H9 (cell line): Measurements from ENCODE around the gene NIFK. TPM values are rescaled to one million over a fixed set of nuclear protein-coding genes. Genes with fewer than 3 reads are reported as not detected.

Experiments used
- DNase-seq: peaks from one replicate; pipeline ENCODE4 v3.0.0-alpha.2; 2017
- H2AFZ ChIP-seq: one replicate; pipeline ENCODE4 v1.6.1; 2013; ENCODE audit warnings: mild to moderate bottlenecking, low read length, control low read depth, moderate library complexity
- H2AK5ac ChIP-seq: 2 replicates; pipeline ENCODE4 v1.6.1; 2013; ENCODE audit warnings: low read length, control low read depth, mixed read lengths; ENCODE audit not compliant: insufficient read length
- H2BK120ac ChIP-seq: one replicate; pipeline ENCODE4 v1.6.1; 2013; ENCODE audit warnings: low read depth, mild to moderate bottlenecking, low read length, control low read depth, inconsistent platforms; ENCODE audit not compliant: poor library complexity, severe bottlenecking
- H2BK12ac ChIP-seq: 2 replicates; pipeline ENCODE4 v1.6.1; 2013; ENCODE audit warnings: low read length, control low read depth, mixed read lengths, low read depth; ENCODE audit not compliant: insufficient read length
- H2BK15ac ChIP-seq: 2 replicates; pipeline ENCODE4 v1.6.1; 2013; ENCODE audit warnings: low read depth, low read length, control low read depth
- H2BK20ac ChIP-seq: one replicate; pipeline ENCODE4 v1.6.1; 2013; ENCODE audit warnings: low read depth, mild to moderate bottlenecking, low read length, control low read depth, inconsistent platforms; ENCODE audit not compliant: poor library complexity, severe bottlenecking
- H2BK5ac ChIP-seq: 2 replicates; pipeline ENCODE4 v1.6.1; 2013; ENCODE audit warnings: low read length, control low read depth, mixed read lengths; ENCODE audit not compliant: insufficient read length
- H3K14ac ChIP-seq: 2 replicates; pipeline ENCODE4 v1.6.1; 2013; ENCODE audit warnings: low read length, control low read depth; ENCODE audit not compliant: insufficient read depth
- H3K18ac ChIP-seq: 2 replicates; pipeline ENCODE4 v1.6.1; 2013; ENCODE audit warnings: low read depth, mild to moderate bottlenecking, mixed read lengths, low read length, control low read depth; ENCODE audit not compliant: insufficient read length
- H3K23ac ChIP-seq: 2 replicates; pipeline ENCODE4 v1.6.1; 2013; ENCODE audit warnings: low read length, control low read depth, mixed read lengths, low read depth; ENCODE audit not compliant: insufficient read length
- H3K23me2 ChIP-seq: 2 replicates; pipeline ENCODE4 v1.6.1; 2013; ENCODE audit warnings: low read depth, mild to moderate bottlenecking, mixed read lengths, low read length, control low read depth; ENCODE audit not compliant: insufficient read length, poor library complexity, severe bottlenecking
- H3K27ac ChIP-seq: 2 replicates; pipeline ENCODE4 v1.5.1; 2013; ENCODE audit warnings: low read length, control low read depth, mixed read lengths, low read depth; ENCODE audit not compliant: insufficient read length
- H3K27me3 ChIP-seq: 2 replicates; pipeline ENCODE4 v1.6.1; 2013; ENCODE audit warnings: low read length, control low read depth, inconsistent platforms; ENCODE audit not compliant: insufficient read depth
- H3K4ac ChIP-seq: 2 replicates; pipeline ENCODE4 v1.6.1; 2013; ENCODE audit warnings: low read depth, mild to moderate bottlenecking, control low read depth, inconsistent platforms, low read length, moderate library complexity
- H3K4me1 ChIP-seq: 2 replicates; pipeline ENCODE4 v1.6.1; 2013; ENCODE audit warnings: low read length, control low read depth, inconsistent platforms; ENCODE audit not compliant: insufficient read depth
- H3K4me2 ChIP-seq: 2 replicates; pipeline ENCODE4 v1.6.1; 2013; ENCODE audit warnings: low read length, control low read depth, mixed read lengths; ENCODE audit not compliant: insufficient read length, insufficient read depth
- H3K56ac ChIP-seq: 2 replicates; pipeline ENCODE4 v1.6.1; 2013; ENCODE audit warnings: low read depth, mild to moderate bottlenecking, mixed read lengths, low read length, control low read depth; ENCODE audit not compliant: insufficient read length
- H3K79me1 ChIP-seq: 2 replicates; pipeline ENCODE4 v1.6.1; 2013; ENCODE audit warnings: low read depth, mild to moderate bottlenecking, moderate library complexity, low read length, control low read depth, inconsistent platforms; ENCODE audit not compliant: insufficient read depth, poor library complexity, severe bottlenecking
- H3K79me2 ChIP-seq: 2 replicates; pipeline ENCODE4 v1.6.1; 2013; ENCODE audit warnings: low read length, control low read depth, inconsistent platforms; ENCODE audit not compliant: insufficient read depth
- H3K9ac ChIP-seq: 2 replicates; pipeline ENCODE4 v1.6.1; 2013; ENCODE audit warnings: low read length, control low read depth, mixed read lengths; ENCODE audit not compliant: insufficient read length; ENCODE audit errors: extremely low read depth
- H3K9me3 ChIP-seq: one replicate; pipeline ENCODE4 v1.6.1; 2013; ENCODE audit warnings: low read depth, low read length, inconsistent platforms; ENCODE audit not compliant: control insufficient read depth
- H3T11ph ChIP-seq: one replicate; pipeline ENCODE4 v1.6.1; 2013; ENCODE audit warnings: mild to moderate bottlenecking, low read length, control low read depth, inconsistent platforms
- H4K20me1 ChIP-seq: one replicate; pipeline ENCODE4 v1.6.1; 2013; ENCODE audit not compliant: control insufficient read depth, insufficient read length, insufficient read depth
- H4K5ac ChIP-seq: 2 replicates; pipeline ENCODE4 v1.6.1; 2013; ENCODE audit warnings: low read depth, mild to moderate bottlenecking, mixed read lengths, low read length, control low read depth; ENCODE audit not compliant: insufficient read length
- H4K8ac ChIP-seq: replicated peaks from 2 replicates; pipeline ENCODE4 v1.6.1; 2013; ENCODE audit warnings: low read length, control low read depth, mixed read lengths, low read depth; ENCODE audit not compliant: insufficient read length
- H4K91ac ChIP-seq: 2 replicates; pipeline ENCODE4 v1.6.1; 2013; ENCODE audit warnings: low read depth, mild to moderate bottlenecking, moderate library complexity, mixed read lengths, low read length, control low read depth; ENCODE audit not compliant: insufficient read length
- H3K27ac Mint-ChIP-seq, 3 experiments: 2 replicates in 2 of 3; 3 replicates in 1 of 3; pipeline ENCODE4 v1.8.0; 2020 to 2021; ENCODE audit warnings: mixed read lengths in 3 of 3, mild to moderate bottlenecking in 1 of 3, moderate library complexity in 1 of 3
- H3K27me3 Mint-ChIP-seq: 2 replicates; pipeline ENCODE4 v1.8.0; 2021; ENCODE audit warnings: low read depth, mild to moderate bottlenecking, moderate library complexity, mixed read lengths
- H3K36me3 Mint-ChIP-seq, 3 experiments: 2 replicates in 2 of 3; 3 replicates in 1 of 3; pipeline ENCODE4 v1.8.0; 2020 to 2021; ENCODE audit warnings: low read depth in 3 of 3, mixed read lengths in 3 of 3; ENCODE audit not compliant: insufficient read depth in 1 of 3
- H3K4me1 Mint-ChIP-seq, 2 experiments: 2 replicates each; pipeline ENCODE4 v1.8.0; 2020; ENCODE audit warnings: mixed read lengths in 2 of 2
- H3K4me3 Mint-ChIP-seq, 2 experiments: 2 replicates in 1 of 2; 3 replicates in 1 of 2; pipeline ENCODE4 v1.8.0; 2020 to 2021; ENCODE audit warnings: mild to moderate bottlenecking in 2 of 2, mixed read lengths in 2 of 2, moderate library complexity in 1 of 2
- H3K9me3 Mint-ChIP-seq, 2 experiments: 2 replicates in 1 of 2; 3 replicates in 1 of 2; pipeline ENCODE4 v1.8.0; 2020; ENCODE audit warnings: mild to moderate bottlenecking in 2 of 2, mixed read lengths in 2 of 2, moderate library complexity in 1 of 2
- CTCF ChIP-seq: fragments of 200-600 bp; sonication (generic); conservative IDR thresholded peaks from 3 replicates; pipeline ENCODE4 v1.8.0; 2021; ENCODE audit warnings: antibody characterized with exemption, mild to moderate bottlenecking
- WGBS: extraction: QIAGEN DNeasy Blood & Tissue Kit; methylation state at CpG from one replicate; pipeline ENCODE4 v1.1.7; 2013; ENCODE audit warnings: missing lambda C conversion rate, low lambda C conversion rate, mixed read lengths; ENCODE audit not compliant: insufficient read length; ENCODE audit errors: extremely low coverage; 5-methylcytosine and 5-hydroxymethylcytosine counted together
- total RNA-seq: library from RNA; stranded (reverse); gene quantifications from 2 replicates; pipeline ENCODE4 v1.2.1, GENCODE V29; 2021

The NIFK gene
- total RNA-seq, 1 experiment from 2014 or later = 180 TPM

DNA sequence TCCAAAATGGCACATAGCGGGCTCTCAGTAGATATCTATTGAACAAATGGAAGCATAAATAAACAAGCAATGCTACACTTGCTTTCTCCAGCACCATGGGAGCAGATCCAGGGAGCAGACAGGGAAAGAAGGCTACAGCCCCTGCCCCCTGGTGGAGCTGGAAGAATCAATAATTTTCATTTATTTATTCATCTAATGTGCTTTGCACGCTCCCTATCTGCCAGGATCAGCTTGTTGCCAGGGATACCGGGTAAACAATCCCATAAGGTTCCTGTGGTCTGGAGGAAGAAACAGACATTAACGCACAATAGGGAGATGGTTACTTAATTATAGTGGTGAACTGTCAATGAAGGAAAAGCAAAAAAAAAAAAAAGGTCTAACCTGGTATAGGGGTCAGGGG, 47.3 kb downstream of the NIFK start:
- no peak overlapping the region for H3K18ac ChIP-seq
- peaks cover 14% of the 10 kb centered on the region for H3K27me3 Mint-ChIP-seq
- H2BK20ac ChIP-seq = no peak overlapping the region
- H3K23ac ChIP-seq = no peak overlapping the region
- peak; percentile 44 for TF ChIP-seq CTCF
- no peak overlapping the region for H2BK120ac ChIP-seq
- H3K27me3 ChIP-seq = no peaks in the 10 kb centered on the region
- no peak overlapping the region for H3K9ac ChIP-seq
- H3K4ac ChIP-seq = no peak overlapping the region
- H2BK12ac ChIP-seq = no peak overlapping the region
- H2BK15ac ChIP-seq = no peak overlapping the region
- H2AFZ ChIP-seq = no peak overlapping the region
- peaks cover 4% of the 10 kb centered on the region; the same call in 1 of the 2 replicates for H3K4me1 ChIP-seq
- no peak overlapping the region for H4K91ac ChIP-seq
- no peaks in the 10 kb centered on the region for H4K20me1 ChIP-seq
- no peak overlapping the region for H2AK5ac ChIP-seq
- H4K5ac ChIP-seq = no peak overlapping the region
- no peak overlapping the region for H4K8ac ChIP-seq
- no peaks in the 10 kb centered on the region for H3K23me2 ChIP-seq
- H3K4me1 Mint-ChIP-seq = peaks cover 29 to 33% of the 10 kb centered on the region in 2 experiments
- H3K14ac ChIP-seq = no peak overlapping the region
- no peak overlapping the region for H3K27ac ChIP-seq
- no peak overlapping the region; a peak in 1 of 5 replicates for H3K4me3 Mint-ChIP-seq
- no peaks in the 10 kb centered on the region for H3K79me1 ChIP-seq
- H3K4me2 ChIP-seq = no peak overlapping the region
- peaks cover 3 to 4% of the 10 kb centered on the region in 2 experiments for H3K9me3 Mint-ChIP-seq
- peaks cover 0 to 5% (median under 1%) of the 10 kb centered on the region in 3 experiments; a peak in 3 of 7 replicates for H3K36me3 Mint-ChIP-seq
- peak overlapping the region in 1 of 3 experiments; percentile 76; a peak in 1 of 7 replicates for H3K27ac Mint-ChIP-seq
- no peak overlapping the region for H3T11ph ChIP-seq
- H3K9me3 ChIP-seq = no peaks in the 10 kb centered on the region
- no peaks in the 10 kb centered on the region for H3K79me2 ChIP-seq
- H2BK5ac ChIP-seq = no peak overlapping the region
- no peak overlapping the region for H3K56ac ChIP-seq
- DNase-seq = no peak
- no CpG with 5 or more reads among the region's 4 CpGs for WGBS
